Measurements from ENCODE around the gene TEX51. TPM values are rescaled to one million over a fixed set of nuclear protein-coding genes. Genes with fewer than 3 reads are reported as not detected.

The TEX51 gene
- total and polyA plus RNA-seq, 4 donors, result not detected

DNA sequence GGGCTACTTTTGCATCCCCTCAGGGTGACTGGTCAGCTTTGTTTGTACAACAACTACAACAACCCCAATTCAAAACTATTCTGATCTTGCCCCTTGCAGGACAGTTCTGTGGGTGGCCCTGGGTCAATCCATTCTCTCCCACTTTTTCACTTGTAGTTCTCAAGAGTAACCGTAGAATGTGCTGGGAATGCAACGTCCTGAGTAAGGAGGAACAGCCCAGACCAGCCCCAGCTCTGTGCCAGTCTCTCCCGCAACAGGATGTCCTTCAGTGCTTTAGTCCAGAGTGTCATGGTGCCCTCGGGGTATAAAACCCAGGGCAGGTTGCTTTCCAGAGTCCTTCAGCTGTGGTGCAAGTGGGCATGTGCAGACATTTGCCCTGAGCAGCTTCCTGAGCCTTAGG, 22.1 kb upstream of the TEX51 start:
- Histone ChIP-seq H3K4me1 (ENCODE audit: control insufficient read depth, insufficient read depth, low read length) (no peaks in the 10 kb centered on the region), H3K4me3 (ENCODE audit: low read depth, low read length) (no peak overlapping the region), H3K36me3 (ENCODE audit: control insufficient read depth, insufficient read depth, low read length) (no peaks in the 10 kb centered on the region), H3K9me3 (ENCODE audit: control insufficient read depth, insufficient read depth, low read length) (no peaks in the 10 kb centered on the region), H3K27ac (ENCODE audit: low read depth, low read length) (no peak overlapping the region), H3K27me3 (ENCODE audit: control insufficient read depth, insufficient read depth, low read length) (no peaks in the 10 kb centered on the region)
- 87% methylated on average over 4 of the region's 4 CpGs for WGBS (ENCODE audit: insufficient coverage)
- DNase-seq (ENCODE audit: low read depth in 4 of 6, low spot score in 6 of 6), result no peak

DNA sequence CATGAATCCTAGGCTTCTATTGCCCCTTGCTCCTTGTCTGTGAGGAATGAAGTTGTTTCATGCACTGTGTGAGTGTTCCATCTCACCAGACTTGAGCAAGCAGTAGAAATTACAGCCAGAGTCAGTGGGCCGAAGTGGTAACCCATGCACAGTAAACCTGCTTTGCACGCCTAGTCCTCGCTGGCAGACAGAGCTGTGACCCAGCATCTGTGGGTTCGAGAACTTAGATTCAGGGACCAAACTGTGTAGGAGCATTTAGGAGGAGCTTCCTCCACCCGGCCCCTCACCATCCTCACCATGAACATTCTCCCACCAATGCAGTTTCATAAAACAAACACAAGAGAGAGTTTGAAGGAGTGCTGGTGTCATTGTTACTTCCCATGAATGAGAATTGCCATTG, 21.6 kb upstream of the TEX51 start:
- Histone ChIP-seq H3K27ac (ENCODE audit: low read depth, low read length) (no peak overlapping the region), H3K9me3 (ENCODE audit: control insufficient read depth, insufficient read depth, low read length) (no peaks in the 10 kb centered on the region), H3K36me3 (ENCODE audit: control insufficient read depth, insufficient read depth, low read length) (no peaks in the 10 kb centered on the region), H3K27me3 (ENCODE audit: control insufficient read depth, insufficient read depth, low read length) (no peaks in the 10 kb centered on the region), H3K4me1 (ENCODE audit: control insufficient read depth, insufficient read depth, low read length) (no peaks in the 10 kb centered on the region), H3K4me3 (ENCODE audit: low read depth, low read length) (no peak overlapping the region)
- no peak for DNase-seq (ENCODE audit: low read depth in 4 of 6, low spot score in 6 of 6)
- WGBS (ENCODE audit: insufficient coverage), result 97% methylated on average over 3 of the region's 5 CpGs

DNA sequence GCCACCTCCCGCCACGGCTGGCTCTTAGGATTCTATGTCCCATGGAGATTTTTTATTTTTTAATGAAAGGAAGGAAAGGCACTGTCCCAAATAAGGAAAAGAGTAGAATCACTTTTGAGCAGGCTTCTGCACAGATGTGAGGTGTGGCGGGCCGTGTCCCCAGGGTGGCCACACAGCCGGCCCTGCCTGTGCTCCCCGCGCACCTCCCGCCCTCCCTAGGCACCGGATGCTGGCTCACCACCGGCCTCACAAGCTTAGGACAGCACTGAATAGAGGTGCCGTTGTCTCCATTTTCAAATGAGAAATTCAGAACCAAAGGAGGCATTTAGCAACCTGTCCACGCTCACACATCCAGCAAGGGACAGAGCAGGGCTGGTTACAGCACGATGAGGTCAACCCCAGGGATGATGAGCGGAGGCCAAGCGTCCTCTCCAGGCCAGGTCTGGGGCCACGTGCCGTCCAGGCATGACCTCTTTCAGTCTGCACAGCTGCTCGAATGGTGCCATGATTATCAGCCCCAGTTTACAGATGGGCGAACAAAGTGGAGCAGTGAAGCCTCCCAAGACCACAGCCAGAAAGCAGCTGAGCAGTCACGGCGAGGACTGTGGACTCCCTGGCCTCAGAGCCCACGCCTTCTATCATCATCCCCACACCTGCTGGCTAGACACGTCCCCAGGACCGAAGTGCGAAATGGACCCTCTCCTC, 20.7 kb upstream of the TEX51 start:
- Histone ChIP-seq H3K9me3 (ENCODE audit: control insufficient read depth, insufficient read depth, low read length) (no peaks in the 10 kb centered on the region), H3K27me3 (ENCODE audit: control insufficient read depth, insufficient read depth, low read length) (no peaks in the 10 kb centered on the region), H3K4me1 (ENCODE audit: control insufficient read depth, insufficient read depth, low read length) (no peaks in the 10 kb centered on the region), H3K27ac (ENCODE audit: low read depth, low read length) (no peak overlapping the region), H3K36me3 (ENCODE audit: control insufficient read depth, insufficient read depth, low read length) (no peaks in the 10 kb centered on the region), H3K4me3 (ENCODE audit: low read depth, low read length) (no peak overlapping the region)
- no peak for DNase-seq (ENCODE audit: low read depth in 4 of 6, low spot score in 6 of 6)
- WGBS (ENCODE audit: insufficient coverage), result 92% methylated on average over 24 of the region's 25 CpGs

DNA sequence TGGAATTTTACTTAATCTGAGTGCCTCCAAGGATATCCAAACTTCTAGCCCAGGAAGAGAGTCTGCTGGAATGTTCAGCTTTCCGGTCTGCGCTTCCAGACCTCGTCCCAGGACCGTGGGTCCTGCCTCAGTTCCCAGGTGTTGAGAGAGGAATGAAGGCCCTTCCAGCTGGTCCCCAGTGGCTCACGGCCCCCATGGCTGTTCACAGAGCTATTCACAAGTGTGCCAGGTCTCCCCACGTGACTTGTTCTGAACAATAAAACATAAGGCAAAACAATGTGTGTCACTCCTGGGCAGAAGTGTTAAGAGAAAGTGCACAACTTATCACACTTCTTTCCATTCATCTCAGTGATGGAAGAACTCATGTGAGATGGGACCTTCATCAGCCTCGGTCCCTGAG, 20.1 kb upstream of the TEX51 start:
- Histone ChIP-seq H3K27me3 (ENCODE audit: control insufficient read depth, insufficient read depth, low read length) (no peaks in the 10 kb centered on the region), H3K36me3 (ENCODE audit: control insufficient read depth, insufficient read depth, low read length) (no peaks in the 10 kb centered on the region), H3K4me3 (ENCODE audit: low read depth, low read length) (no peak overlapping the region), H3K27ac (ENCODE audit: low read depth, low read length) (no peak overlapping the region), H3K9me3 (ENCODE audit: control insufficient read depth, insufficient read depth, low read length) (no peaks in the 10 kb centered on the region), H3K4me1 (ENCODE audit: control insufficient read depth, insufficient read depth, low read length) (no peaks in the 10 kb centered on the region)
- no peak for DNase-seq (ENCODE audit: low read depth in 4 of 6, low spot score in 6 of 6)
- 76% methylated on average over 6 of the region's 7 CpGs for WGBS (ENCODE audit: insufficient coverage)

DNA sequence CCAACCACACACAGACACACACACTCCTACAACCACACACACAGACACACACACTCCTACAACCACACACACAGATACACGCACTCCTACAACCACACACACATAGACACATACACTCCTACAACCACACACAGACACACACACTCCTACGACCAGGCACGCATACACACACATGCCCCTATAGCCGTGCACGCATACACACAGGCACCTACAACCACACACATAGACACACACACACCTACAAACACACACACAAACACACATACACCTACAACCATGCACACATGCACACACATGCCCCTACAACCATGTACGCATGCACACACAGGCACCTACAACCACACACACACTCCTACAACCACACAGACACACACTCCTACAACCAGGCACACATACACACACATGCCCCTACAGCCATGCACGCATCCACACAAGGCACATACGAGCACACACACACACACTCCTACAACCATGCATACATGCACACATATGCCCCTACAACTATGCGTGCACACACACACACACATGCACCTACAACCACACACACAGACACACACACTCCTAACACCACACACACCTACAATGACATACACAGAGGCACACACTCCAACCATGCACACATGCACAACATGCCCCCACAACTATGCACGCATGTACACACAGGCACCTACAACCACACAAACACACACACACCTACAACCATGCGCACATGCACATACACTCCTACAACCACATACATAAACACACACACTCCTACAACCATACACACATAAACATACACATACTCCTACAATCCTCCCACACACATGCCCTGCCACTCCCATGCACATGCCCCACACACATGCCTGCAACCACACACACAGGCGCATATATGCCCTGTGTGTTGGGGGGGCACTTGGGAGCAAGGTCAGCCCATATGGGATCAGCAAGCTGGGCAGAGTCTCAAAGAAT, 19.1 kb upstream of the TEX51 start:
- H3K27me3 ChIP-seq (ENCODE audit: control insufficient read depth, insufficient read depth, low read length), result no peaks in the 10 kb centered on the region
- no peak overlapping the region for H3K27ac ChIP-seq (ENCODE audit: low read depth, low read length)
- H3K4me3 ChIP-seq (ENCODE audit: low read depth, low read length), result no peak overlapping the region
- H3K9me3 ChIP-seq (ENCODE audit: control insufficient read depth, insufficient read depth, low read length), result no peaks in the 10 kb centered on the region
- H3K36me3 ChIP-seq (ENCODE audit: control insufficient read depth, insufficient read depth, low read length), result no peaks in the 10 kb centered on the region
- 96% methylated on average over 12 of the region's 12 CpGs for WGBS (ENCODE audit: insufficient coverage)
- H3K4me1 ChIP-seq (ENCODE audit: control insufficient read depth, insufficient read depth, low read length), result no peaks in the 10 kb centered on the region
- no peak for DNase-seq (ENCODE audit: low read depth in 4 of 6, low spot score in 6 of 6)

DNA sequence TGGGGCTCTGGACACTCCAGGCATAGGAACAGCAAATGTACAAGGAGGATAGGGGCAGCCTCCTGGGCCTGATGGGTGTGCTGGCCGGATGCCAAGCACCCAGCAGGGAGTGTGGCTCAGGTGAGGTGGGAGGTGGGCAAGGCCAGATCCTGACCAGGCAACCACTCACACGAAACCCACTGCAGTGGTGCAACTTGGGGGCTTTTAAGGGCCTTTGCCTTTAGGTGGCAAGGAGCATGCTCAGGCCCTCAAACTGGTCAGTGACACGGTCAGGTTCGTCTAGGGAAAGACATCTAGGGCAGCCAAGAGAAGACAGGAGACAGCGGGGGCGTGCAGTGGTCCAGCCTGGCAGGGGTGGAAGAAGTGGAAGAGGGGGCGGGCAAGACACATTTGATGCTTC, 18.4 kb upstream of the TEX51 start:
- no peaks in the 10 kb centered on the region for H3K27me3 ChIP-seq (ENCODE audit: control insufficient read depth, insufficient read depth, low read length)
- H3K4me3 ChIP-seq (ENCODE audit: low read depth, low read length), result no peak overlapping the region
- DNase-seq (ENCODE audit: low read depth in 4 of 6, low spot score in 6 of 6), result no peak
- H3K27ac ChIP-seq (ENCODE audit: low read depth, low read length), result no peak overlapping the region
- no peaks in the 10 kb centered on the region for H3K36me3 ChIP-seq (ENCODE audit: control insufficient read depth, insufficient read depth, low read length)
- no peaks in the 10 kb centered on the region for H3K9me3 ChIP-seq (ENCODE audit: control insufficient read depth, insufficient read depth, low read length)
- peaks cover 1% of the 10 kb centered on the region for H3K4me1 ChIP-seq (ENCODE audit: control insufficient read depth, insufficient read depth, low read length)
- 93% methylated on average over 6 of the region's 7 CpGs for WGBS (ENCODE audit: insufficient coverage)

DNA sequence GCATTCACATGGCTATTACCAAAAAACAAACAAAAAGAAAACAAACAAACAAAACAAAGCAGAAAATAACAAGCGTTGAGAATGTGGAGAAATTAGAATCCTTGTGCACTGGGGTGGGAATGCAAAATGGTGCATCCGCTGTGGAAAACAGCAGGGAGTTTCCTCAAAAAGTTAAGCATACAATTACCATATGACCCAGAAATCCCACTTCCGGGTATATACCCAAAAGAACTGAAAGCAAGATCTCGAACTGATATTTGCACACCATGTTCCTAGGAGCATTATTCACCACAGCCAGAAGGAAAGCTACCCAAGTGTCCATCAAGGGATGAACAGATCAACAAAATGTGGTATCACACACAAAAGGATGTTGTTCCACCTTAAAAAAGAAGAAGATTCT, 17.9 kb upstream of the TEX51 start:
- 29% methylated on average over 2 of the region's 4 CpGs for WGBS (ENCODE audit: insufficient coverage)
- H3K4me1 ChIP-seq (ENCODE audit: control insufficient read depth, insufficient read depth, low read length), result peaks cover 6% of the 10 kb centered on the region
- H3K4me3 ChIP-seq (ENCODE audit: low read depth, low read length), result no peak overlapping the region
- no peak for DNase-seq (ENCODE audit: low read depth in 4 of 6, low spot score in 6 of 6)
- no peaks in the 10 kb centered on the region for H3K36me3 ChIP-seq (ENCODE audit: control insufficient read depth, insufficient read depth, low read length)
- no peak overlapping the region for H3K27ac ChIP-seq (ENCODE audit: low read depth, low read length)
- peaks cover under 1% of the 10 kb centered on the region for H3K27me3 ChIP-seq (ENCODE audit: control insufficient read depth, insufficient read depth, low read length)
- no peaks in the 10 kb centered on the region for H3K9me3 ChIP-seq (ENCODE audit: control insufficient read depth, insufficient read depth, low read length)

DNA sequence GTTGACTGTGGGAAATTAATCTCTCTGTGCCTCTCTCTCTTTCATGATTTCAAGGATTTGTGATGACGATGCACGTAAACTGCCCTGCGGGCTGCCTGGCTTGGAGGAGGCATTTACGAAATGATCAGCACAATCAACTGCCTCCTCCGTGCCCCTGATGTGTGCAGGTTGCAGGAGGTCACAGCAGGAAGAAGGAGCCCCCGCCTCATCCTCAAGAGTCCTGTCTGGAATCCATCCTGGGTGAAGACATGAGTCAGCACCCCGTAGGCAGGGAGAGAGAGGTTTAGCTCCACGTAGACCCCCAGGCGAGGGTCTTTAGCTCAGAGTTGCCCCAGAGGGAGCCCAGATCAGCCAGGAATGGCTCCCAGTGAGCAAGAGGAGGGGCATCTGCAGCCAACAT, 17.1 kb upstream of the TEX51 start:
- 80% methylated on average over 8 of the region's 9 CpGs for whole genome bisulfite sequencing (ENCODE audit: insufficient coverage)
- Histone ChIP-seq H3K4me3 (ENCODE audit: low read depth, low read length) (no peak overlapping the region), H3K27ac (ENCODE audit: low read depth, low read length) (no peak overlapping the region), H3K4me1 (ENCODE audit: control insufficient read depth, insufficient read depth, low read length) (peaks cover 14% of the 10 kb centered on the region), H3K27me3 (ENCODE audit: control insufficient read depth, insufficient read depth, low read length) (peaks cover 2% of the 10 kb centered on the region), H3K36me3 (ENCODE audit: control insufficient read depth, insufficient read depth, low read length) (no peaks in the 10 kb centered on the region), H3K9me3 (ENCODE audit: control insufficient read depth, insufficient read depth, low read length) (no peaks in the 10 kb centered on the region)
- DNase-seq (ENCODE audit: low read depth in 4 of 6, low spot score in 6 of 6), result no peak

DNA sequence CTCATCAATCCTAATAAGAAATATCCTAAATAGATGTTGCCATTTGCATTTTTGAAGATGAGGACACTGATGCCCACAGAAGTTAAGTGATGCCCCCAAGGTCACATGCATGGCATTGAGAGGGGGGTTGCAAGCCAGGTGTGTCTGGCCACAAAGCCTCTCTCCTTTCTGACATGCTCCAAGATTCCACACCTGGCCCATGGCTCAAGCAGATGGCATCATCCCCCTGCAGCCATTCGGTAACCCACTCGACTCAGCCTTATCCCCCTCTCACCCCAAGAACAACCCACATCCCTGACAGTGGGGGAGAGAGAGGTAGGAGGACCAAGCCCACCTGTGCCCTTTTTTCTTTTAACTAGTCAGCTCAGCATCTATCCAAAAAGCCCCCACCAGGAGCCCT, 16.5 kb upstream of the TEX51 start:
- Histone ChIP-seq H3K4me1 (ENCODE audit: control insufficient read depth, insufficient read depth, low read length) (peaks cover 19% of the 10 kb centered on the region), H3K9me3 (ENCODE audit: control insufficient read depth, insufficient read depth, low read length) (no peaks in the 10 kb centered on the region)
- 80% methylated on average over 2 of the region's 2 CpGs for WGBS (ENCODE audit: insufficient coverage)

More for the DNA sequence above, 16.5 kb upstream of the TEX51 start:
- no peak for DNase-seq (ENCODE audit: low read depth in 4 of 6, low spot score in 6 of 6)
- Histone ChIP-seq H3K4me3 (ENCODE audit: low read depth, low read length) (no peak overlapping the region), H3K27ac (ENCODE audit: low read depth, low read length) (no peak overlapping the region), H3K27me3 (ENCODE audit: control insufficient read depth, insufficient read depth, low read length) (peaks cover 2% of the 10 kb centered on the region), H3K36me3 (ENCODE audit: control insufficient read depth, insufficient read depth, low read length) (no peaks in the 10 kb centered on the region)
